Stimulated activated CD4-positive, alpha-beta T cell treated with anti-CD3 and anti-CD28 coated beads, Interleukin-4, amount 100 ng/mL, for 1 hour (primary cell): ENCODE results near the gene CPSF2.

Experiments
- DNase-seq: peaks from one replicate; pipeline ENCODE4 v3.0.0-alpha.2; 2020

CPSF2 gene

DNA sequence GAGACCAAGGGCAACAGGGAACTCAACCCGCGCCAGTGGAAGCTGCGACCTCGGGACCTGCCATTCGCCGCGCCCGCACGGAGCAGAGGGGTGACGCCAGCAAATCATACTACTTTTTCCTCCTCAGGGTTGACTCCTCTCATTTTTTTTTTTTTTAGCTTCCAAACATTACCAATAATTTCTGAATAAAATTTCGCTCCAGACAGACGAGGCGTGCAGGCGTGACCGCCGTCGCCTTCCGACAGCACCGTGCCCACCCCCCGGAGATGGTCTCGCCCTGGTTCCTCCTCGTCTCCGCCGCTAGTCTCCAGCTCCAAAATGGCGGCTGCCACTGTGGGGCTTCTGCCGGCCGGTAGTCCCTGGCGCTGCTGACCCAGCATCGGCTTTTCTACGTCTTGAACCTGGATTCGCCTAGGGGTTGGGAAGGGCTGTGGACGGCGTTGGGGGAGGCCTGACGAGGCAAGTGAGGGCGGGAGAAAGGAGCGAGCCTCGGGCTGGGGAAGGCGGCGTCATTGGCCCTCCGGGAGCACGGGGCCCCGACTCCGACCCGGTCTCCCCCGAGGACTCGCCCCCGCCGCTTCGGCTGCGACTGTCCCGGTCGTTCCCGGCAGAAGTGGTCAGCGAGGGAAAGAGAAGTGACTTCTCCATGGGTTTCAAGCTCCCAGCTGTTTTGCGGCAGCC, at the start of gene CPSF2, which contains the start of gene NDUFB1:
TSS of gene CPSF2 (plus strand) at position 300 of the 681 bp plus-strand sequence. CDS start 9,016 bp downstream, outside the sequence.
TSS of gene NDUFB1 (minus strand) at position 37 of the 681 bp plus-strand sequence. CDS start 4,069 bp downstream, outside the sequence.
- DNase-seq, result peak; percentile 90

DNA sequence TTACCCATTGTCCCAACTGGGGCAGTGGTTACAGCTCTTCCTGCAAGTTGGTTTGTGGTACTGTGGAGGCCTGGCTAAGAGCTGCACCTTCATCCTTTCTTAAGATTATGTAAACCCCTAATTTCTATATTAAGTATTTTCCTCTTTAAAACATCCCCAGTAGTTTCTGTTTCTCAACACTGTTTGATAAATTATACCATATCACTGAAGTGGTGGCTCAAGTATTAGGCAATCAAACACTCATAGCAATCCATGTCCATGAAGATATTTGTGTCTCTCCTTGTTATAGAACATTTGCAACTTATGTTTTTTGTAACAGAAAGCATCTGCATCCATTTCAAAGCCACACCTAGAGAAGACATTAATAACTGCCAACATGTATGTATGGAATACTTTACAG, 47.2 kb upstream of the CPSF2 start:
- no peak for DNase-seq

DNA sequence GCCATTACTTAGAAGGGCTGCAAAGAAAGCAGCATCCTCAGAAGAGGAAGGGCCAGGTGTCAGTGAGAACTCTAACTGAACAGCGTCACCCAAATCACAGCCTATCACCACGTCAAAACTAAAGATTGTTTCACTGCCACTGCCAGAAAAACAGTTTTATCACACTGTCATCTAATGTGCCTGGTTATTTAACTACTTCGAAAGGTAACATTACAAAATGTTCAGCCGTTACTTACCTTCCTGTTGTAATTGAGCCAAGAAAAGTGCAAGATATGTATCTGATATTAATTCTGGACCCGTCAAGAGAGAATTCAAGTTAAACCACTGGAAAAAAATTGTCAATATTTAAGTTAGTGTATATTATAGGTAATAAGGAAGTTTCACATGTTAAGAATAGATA, 33.3 kb upstream of the CPSF2 start:
- DNase-seq, result no peak

DNA sequence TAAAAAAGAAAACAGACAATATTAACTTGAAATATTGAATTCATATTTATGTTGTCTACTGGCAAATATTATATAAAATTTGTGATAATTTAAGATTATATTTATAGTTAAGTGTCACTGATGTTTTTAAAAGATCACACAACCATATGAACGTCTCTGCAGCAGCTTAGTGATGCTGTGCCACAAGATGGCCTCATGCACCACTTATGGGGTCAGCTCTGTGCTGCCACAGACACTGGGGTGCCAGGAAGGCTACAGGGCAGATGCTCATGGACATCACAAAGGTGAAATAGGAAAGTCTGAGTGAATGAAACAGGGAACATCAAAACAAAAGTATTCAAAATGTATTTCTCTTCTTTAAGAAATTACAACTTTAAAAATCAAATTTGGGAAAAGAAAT, 28.4 kb upstream of the CPSF2 start:
- DNase-seq, result no peak

DNA sequence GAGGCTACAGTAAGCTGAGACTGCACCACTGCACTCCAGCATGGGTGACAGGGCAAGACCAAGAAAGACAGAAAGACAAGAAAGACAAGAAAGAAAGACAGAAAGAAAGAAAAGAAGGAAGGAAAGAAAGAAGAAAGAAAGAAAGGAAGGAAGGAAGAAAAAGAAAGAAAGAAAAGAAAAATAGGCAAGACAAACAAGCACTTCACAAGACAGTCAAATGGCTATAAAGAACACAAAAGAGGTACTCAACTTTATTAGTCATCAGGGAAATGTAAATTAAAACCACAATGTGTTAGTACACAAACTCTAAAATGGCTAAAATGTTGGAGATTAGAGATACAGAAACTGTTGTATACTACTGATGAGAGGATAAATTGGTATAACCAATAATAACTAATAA, 22.0 kb upstream of the CPSF2 start:
- no peak for DNase-seq

DNA sequence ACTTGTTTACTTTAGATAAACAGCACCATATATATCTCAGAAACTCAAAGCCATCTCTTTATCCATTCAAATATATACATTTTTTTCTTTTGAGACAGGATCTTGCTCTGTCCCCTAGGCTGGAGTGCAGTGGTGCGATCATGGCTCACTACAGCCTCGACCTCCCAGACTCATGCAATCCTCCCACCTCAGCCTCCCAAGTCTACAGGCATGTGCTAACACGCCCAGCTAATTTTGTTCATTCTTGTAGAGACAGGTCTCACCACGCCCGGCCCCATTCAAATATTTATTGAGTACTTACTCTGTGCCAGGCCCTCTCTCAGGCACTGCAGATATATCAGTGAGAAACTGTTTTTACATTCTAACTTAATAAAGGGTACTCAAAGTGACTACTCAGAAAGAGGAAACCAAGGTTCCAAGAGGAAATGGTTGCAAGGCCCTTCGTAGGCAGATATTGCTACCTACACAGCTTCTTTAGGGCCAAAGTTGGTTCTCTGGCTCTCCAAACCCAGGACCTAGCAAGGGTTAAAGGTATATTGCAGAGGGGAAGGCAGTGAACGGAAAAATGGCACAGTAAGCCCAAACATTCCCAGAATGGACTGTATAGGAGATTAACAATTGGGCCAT, 18.3 kb upstream of the CPSF2 start:
- no peak for DNase-seq

DNA sequence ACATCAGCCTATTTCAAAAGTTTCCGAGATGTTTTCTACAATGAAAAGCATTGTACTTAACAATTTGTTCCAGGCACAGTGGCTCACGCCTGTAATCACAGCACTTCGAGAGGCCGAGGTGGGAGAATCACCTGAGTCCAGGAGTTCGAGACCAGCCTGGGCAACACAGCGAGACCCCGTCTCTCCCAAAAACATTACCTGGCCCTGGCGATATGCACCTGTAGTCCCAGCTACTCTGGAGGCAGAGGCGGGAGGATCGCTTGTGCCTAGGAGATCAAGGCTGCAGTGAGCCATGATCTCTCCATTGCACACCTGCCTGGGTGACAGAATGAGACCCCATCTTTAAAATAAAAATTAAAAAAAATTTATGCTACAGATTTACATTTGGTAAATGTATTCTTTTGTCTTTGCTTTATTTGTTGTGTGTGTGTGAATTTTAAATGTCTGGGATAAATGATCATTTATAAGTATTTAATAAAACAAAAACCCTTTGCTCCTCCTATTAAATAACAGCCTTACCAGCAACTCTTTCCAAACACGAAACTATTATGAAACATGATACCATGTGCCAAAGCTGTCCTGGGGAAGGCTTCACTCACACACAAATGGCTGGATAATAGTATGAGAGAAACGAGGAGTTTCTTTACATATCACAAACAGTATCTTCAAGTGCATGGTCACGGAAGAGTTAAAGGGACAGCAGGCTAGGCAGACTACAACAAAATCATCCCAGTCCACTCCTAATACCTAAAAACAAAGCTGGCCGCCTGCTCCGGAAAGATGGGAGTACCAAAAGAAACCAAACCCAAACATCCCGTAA, 16.5 kb upstream of the CPSF2 start:
- no peak for DNase-seq

DNA sequence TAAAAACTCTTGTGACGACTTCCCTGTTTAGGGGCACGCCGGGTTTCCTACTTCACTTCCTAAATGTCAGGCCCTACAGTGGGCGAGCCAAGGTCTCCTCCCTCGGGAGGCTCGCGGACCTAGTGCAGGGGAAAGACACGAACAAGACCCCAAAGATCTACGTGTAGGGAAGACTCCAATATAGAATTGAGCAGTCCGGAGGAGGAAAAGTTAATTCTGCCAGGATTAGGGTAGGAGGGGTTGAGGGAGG, 16.0 kb upstream of the CPSF2 start:
- no peak for DNase-seq

DNA sequence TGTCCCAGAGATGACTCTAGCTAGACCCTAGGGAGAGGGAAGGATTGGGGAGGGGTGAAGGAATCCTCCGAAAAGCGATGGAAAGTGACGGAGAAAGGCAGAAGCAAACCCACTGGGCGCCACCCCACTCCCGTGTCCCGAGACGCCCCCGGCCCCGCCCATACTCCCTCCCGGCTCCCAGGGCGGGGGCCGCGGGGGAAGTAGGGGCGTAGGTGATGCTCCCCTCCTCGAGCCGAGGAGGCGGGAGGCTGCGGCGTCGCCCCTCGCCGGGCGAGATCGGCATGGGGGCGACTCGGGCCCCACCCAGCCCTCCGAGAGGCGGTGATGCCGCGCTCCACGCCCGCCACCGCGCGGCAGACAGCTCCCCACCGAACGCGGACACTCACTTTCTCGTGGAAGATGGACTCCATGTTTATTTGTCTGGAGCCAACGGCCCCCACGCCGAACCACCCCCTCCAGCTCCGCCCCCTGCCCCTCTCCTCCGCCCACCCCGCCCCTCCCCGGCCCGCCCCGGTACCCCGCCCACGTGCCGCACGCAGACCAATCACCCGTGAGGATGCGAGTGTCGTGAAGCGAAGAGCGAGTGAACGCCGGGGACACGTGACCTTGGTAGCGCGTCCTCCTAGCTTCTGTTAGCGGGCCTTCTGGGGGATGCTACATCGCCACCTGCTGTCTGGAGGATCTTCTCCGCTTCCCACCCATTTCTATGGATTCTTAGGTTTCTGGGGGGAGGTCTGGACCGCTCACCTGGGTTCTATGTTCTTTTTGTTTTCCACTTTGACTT, 15.4 kb upstream of the CPSF2 start, which contains the start of gene ATXN3:
TSS of gene ATXN3 (minus strand) at position 440 of the 784 bp plus-strand sequence. CDS start at position 410, 30 bp downstream.
- DNase-seq, result peak; percentile 95

DNA sequence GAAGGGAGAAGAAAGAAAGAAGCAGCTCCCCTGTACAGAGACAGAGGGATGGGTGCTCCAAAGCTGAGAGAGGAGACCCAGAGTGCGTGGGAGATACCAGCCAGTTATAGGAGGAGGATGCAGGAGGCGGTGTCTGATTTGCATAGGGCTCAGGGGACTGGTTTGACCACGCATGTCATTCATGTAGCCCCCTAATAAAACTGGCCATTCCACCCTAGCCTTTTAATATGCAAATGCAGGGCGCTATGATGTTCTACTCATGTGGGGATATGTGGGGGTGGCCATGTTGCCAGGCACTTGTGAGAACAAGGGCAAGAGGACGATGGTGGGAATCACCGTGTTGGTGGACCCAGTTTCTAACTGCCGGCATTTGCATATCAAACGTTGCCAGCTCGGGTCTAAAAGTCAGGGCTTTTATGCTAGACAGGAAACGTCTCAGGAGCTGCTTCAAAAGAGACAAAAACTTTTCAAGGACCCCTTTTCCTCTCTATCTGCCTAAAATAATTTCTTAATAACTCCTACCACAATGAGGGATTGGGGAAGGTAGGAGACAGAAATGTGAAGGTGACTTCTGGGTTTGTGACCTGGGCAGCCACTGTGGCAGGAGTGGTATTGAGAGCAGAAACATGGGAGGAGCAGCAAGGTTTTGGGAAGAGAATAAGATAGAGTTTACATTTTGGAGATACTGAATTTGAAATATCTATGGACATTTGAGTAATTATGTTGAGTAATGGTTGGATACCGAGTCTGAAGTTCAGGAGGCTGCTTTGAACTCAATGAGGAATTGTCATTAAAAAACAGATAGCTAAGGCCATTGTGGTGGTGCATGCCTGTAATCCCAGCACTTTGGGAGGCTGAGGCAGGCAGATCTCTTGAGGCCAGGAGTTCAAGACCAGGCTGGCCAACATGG, 13.2 kb upstream of the CPSF2 start:
- DNase-seq, result no peak

DNA sequence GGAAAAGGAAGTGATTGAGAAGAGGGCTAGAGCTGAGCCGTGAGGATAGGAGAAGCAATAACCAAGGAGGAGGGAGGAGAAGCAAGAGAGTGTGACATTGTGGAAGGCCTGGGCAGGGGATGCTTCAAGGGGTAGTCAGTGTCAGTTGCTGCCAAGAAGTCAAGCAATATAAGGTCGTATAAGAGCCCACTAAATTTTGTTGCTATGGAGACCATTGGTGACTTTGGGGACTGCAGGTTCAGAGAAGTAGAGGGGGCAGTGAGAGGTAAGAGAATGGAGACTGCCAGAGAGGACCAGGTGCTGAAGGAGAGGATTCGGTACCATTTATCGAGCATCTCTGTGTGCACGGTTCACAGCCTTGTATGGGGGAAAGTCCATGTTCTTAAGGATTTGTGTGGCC, 12.3 kb upstream of the CPSF2 start:
- DNase-seq, result no peak

DNA sequence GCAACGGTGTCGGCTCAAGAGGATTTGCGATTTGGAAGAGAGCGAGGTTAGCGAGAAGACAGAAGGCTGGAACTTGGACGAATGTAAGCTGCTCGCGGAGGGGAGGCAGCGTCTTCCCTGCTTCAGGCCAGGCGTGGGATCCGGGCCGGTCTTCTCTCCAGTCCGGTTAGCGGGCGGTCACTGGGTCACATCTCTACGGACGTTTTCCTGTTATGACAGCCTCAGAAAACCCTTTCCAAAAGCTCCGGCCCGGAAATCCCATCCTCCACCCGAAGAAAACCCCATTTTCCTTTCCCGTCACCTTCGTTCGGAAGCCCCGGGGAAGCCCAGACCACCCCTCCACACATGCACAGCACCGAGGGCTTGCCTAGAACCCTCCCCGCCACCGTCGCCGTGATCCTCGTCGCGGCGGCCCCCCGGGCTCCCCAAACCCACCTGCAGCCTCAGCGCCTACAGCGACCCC, 531 bp upstream of the CPSF2 start:
- no peak for DNase-seq

DNA sequence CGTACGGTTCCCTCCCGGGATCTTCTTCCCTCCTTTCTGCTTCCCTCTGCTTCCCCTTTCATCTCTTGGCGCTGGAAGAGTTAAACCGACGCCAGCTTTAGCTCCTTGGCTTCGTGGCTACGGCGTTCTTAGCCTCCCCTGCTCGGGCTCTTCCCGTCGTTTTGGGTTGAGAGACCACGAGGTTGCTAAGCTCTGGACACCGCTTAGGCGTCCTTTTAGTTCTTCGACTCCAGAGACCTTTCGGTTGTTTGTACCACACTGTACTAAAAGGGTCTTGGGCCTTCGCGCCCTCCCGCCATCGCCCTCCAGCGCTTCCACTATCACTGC, 545 bp downstream of the CPSF2 start:
- DNase-seq, result no peak

DNA sequence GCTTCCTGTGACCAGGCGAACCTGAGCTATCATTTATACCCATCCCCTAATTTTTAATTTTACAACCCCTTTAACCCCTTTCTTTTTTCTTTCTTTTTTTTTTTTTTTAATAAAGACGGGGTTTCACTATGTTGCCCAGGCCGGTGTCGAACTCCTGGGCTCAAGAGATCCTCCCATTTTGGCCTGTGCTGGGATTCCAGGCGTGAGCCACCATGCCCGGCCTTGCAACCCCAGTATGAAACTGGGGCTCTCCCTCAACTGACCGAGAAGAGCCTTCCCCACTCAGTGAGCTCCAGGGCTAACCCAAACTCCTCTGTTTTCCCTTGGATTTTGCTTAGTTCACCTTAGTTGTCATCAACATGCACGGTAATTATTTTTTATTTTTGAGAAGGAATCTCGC, 992 bp downstream of the CPSF2 start:
- DNase-seq, result no peak

DNA sequence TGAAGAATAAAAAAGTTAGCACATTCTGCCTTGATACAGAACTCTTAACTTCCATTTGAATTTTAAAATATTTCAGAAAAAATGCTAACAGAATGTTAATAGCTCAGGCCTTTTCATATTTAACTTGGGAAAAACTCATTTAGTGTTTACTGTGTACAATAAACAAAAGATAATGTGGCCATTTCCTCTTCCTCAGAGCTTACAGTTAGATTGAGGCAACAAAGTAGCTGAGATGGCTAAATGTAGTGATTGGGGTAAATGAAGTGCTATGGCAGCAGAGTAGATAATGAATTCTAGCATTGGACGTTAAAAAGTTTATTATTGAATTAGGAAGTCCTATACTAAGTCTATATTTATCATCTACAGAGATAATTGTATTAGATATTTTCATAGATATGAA, 12.7 kb downstream of the CPSF2 start:
- DNase-seq, result no peak

DNA sequence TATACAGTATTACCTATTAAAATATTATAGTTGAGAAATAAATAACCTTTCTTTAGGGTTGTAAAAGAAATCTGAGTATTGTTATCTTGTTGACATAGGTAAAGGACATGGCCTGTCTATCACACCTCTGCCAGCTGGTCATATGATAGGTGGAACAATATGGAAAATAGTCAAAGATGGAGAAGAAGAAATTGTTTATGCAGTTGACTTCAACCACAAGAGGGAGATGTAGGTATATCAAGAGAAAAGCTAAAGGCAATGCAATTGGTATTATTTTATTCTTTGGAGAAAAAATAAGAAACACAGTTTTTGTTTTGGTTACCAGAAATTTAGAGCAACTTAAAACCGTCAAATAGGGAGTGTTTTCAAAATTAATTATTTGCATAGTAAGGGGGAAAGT, 13.5 kb downstream of the CPSF2 start:
- no peak for DNase-seq

DNA sequence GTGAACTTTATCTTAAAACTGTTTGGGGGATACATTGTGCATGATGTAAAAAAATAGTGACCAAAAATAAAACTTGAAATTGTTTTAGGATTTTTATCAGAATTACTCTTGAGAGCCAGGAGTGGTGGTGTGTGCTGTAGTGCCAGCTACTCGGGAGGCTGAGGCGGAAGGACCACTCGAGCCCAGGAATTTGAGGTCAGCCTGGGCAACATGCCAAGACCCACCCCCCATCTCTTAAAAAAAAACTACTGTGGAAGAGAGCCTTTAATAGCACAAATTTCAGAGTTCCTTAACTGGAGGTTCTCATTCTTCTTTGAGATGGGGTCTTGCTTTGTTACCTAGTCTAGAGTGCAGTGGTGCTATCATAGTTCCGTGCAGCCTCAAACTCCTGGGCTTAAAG, 21.5 kb downstream of the CPSF2 start:
- DNase-seq, result no peak

DNA sequence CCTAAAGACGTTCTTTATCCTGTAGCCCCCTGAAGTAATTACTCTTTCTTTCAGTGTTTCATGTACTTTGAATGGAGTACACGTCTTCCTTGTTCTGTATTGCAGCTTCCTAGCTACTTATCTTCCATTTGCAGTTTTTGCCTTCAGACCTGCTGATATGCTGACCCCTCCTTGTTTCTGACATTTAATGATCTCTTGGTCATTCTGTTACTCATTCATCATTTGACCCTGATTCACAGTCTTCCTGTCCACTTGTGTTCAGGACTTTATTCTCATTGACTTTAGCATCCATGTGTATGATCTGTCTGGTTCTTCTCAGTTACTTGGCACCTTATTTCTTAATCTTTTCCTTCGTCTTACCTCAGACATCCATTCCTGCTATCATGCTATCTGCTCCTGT, 22.2 kb downstream of the CPSF2 start:
- DNase-seq, result no peak

DNA sequence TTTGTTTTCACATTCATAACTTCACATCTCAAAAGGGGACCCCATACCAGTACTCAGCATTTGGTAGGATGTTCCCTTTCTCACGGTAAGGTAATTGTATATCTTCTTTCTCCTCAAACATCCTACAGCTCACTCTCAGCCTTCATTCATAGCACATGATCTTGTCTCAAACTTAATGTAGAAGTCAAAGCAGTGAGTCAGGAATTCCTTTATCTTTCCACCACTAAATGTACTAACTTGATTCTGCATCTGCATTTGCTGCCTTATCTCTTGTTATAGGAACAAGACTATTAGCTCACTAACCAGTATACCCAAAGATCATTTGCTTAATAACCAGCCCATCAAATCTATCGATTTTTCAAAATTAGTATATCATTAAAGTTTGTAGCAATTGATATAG, 22.9 kb downstream of the CPSF2 start:
- DNase-seq, result no peak

DNA sequence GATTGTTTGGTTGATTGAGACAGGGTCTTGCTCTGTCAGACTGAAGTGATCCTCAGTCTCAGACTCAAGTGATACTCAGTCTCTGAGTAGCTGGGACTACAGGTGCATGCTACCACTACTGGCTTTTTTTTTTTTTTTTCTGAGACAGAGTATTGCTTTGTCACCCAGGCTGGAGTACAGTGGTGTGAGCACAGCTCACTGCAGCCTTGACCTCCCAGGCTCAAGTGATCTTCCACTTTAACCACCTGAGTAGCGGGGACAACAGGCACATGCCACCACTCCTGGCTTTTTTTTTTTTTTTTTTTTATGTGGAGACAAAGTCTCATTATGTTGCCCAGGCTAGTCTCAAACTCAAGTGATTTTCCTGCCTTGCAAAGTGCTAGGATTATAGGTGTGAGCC, 31.8 kb downstream of the CPSF2 start:
- DNase-seq, result no peak

DNA sequence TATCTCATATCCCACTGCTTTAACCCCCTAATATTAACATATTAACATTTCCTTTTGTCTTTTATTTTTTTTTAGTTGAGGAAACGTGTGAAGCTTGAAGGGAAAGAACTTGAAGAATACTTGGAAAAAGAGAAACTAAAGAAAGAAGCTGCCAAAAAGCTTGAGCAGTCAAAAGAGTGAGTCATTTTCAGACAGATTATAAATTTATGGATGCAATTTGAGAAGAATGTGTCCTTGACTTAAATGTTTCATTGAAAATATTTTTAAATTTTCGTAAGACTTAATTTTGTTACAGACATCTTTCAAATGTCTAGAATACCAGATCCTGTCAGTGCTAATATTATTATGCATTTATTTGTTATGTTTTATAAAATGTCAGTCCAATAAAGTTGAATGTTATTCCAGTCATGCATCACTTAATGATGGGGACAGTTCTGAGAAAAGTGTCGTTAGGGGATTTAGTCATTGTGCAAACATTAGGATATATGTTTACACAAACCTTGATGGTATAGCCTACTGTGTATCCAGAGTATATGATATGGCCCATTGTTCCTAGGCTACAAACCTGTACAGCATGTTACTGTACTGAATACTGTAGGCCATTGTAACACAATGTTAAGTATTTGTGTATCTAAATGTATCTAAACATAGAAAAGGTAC, 32.6 kb downstream of the CPSF2 start:
- DNase-seq, result no peak

DNA sequence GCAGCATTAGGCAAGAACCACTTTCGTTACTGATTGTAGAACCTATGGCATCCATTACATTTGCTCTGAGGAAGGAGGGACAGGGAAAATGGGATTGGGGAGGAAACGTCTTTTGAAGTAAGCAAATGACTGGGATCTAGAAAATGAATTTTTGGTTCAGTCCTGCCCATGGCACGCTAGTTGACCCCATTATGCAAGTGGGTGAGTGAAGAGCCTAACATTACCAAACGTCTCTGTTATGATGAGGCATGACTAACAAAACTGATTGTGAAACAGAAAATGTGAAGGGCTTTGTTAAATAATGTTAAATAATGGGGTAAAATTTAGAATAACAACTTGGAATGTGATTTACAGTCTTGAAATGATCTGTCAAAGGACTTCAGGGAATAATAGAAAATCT, 38.9 kb downstream of the CPSF2 start:
- DNase-seq, result no peak
